IMR-90 (cell line): ENCODE measurements around the gene TAF7L. TPM values are rescaled to one million over a fixed set of nuclear protein-coding genes. Genes with fewer than 3 reads are reported as not detected.

ENCODE experiments used
- ATAC-seq: fragments of 200-7000 bp; cut with Tn5 transposase; 2 replicates; pipeline ENCODE4 v1.9.1; 2020; ENCODE audit warnings: low read depth, mild to moderate bottlenecking, moderate library complexity
- BruUV-seq: library from RNA; stranded (reverse); fragments of 400-500 nt; replicated peaks from 2 replicates; lab custom pipeline; 2021; lab: Mats Ljungman, UMichigan
- CTCF ChIA-PET: fragments of 300-600 bp; formaldehyde crosslinking; extraction: SDS; loops from one replicate; lab custom pipeline; 2021; ENCODE audit warnings: antibody characterized with exemption; lab: Yijun Ruan, JAX
- POLR2A ChIA-PET: fragments of 300-600 bp; sonication (Branson Sonifier 250); formaldehyde crosslinking; loops from one replicate; lab custom pipeline; 2022; ENCODE audit warnings: antibody characterized with exemption; ENCODE audit not compliant: unreplicated experiment; lab: Charles Lee
- DNase-seq: peaks from one replicate; pipeline ENCODE4 v3.0.0; 2013
- H2AFZ ChIP-seq: replicated peaks from 2 replicates; pipeline ENCODE3; 2013; ENCODE audit warnings: low read length, mild to moderate bottlenecking; ENCODE audit not compliant: poor library complexity
- H2AK5ac ChIP-seq: 2 replicates; pipeline ENCODE4 v1.6.1; 2013; ENCODE audit warnings: low read depth, low read length, inconsistent platforms
- H2AK9ac ChIP-seq: replicated peaks from 2 replicates; pipeline ENCODE3; 2013; ENCODE audit warnings: mild to moderate bottlenecking, low read depth, low read length, moderate library complexity; ENCODE audit not compliant: poor library complexity
- H2BK120ac ChIP-seq: 2 replicates; pipeline ENCODE4 v1.6.1; 2013; ENCODE audit warnings: low read depth, low read length, inconsistent platforms
- H2BK15ac ChIP-seq: 3 replicates; pipeline ENCODE4 v1.6.1; 2013; ENCODE audit warnings: low read depth, low read length, inconsistent platforms
- H2BK20ac ChIP-seq: 2 replicates; pipeline ENCODE4 v1.6.1; 2013; ENCODE audit warnings: low read depth, mild to moderate bottlenecking, inconsistent platforms, low read length, moderate library complexity
- H2BK5ac ChIP-seq: 2 replicates; pipeline ENCODE4 v1.6.1; 2013; ENCODE audit warnings: mild to moderate bottlenecking, low read depth, low read length, inconsistent platforms; ENCODE audit not compliant: poor library complexity, severe bottlenecking
- H3K14ac ChIP-seq: replicated peaks from 2 replicates; pipeline ENCODE4 v1.6.1; 2013; ENCODE audit warnings: low read depth, low read length, inconsistent platforms
- H3K18ac ChIP-seq: 2 replicates; pipeline ENCODE4 v1.6.1; 2013; ENCODE audit warnings: low read depth, low read length, control low read depth
- H3K23ac ChIP-seq: 2 replicates; pipeline ENCODE4 v1.6.1; 2013; ENCODE audit warnings: low read depth, low read length, inconsistent platforms
- H3K27ac ChIP-seq: 2 replicates; pipeline ENCODE4 v1.5.1; 2013; ENCODE audit warnings: mild to moderate bottlenecking, control low read depth, low read length; ENCODE audit not compliant: insufficient read depth
- H3K27me3 ChIP-seq: 2 replicates; pipeline ENCODE4 v1.6.1; 2013; ENCODE audit warnings: low read length; ENCODE audit not compliant: control insufficient read depth, insufficient read depth
- H3K36me3 ChIP-seq: 2 replicates; pipeline ENCODE4 v1.6.1; 2013; ENCODE audit warnings: low read length, mixed read lengths; ENCODE audit not compliant: control insufficient read depth, insufficient read depth
- H3K4ac ChIP-seq: 2 replicates; pipeline ENCODE4 v1.6.1; 2013; ENCODE audit warnings: low read depth, low read length, inconsistent platforms
- H3K4me1 ChIP-seq: 2 replicates; pipeline ENCODE4 v1.6.1; 2013; ENCODE audit warnings: low read length, mixed read lengths; ENCODE audit not compliant: control insufficient read depth, insufficient read depth
- H3K4me2 ChIP-seq: 2 replicates; pipeline ENCODE4 v1.6.1; 2013; ENCODE audit warnings: low read depth, mild to moderate bottlenecking, control low read depth, low read length, moderate library complexity
- H3K4me3 ChIP-seq: 2 replicates; pipeline ENCODE4 v1.5.1; 2013; ENCODE audit warnings: low read depth, mild to moderate bottlenecking, control low read depth, low read length, moderate library complexity; ENCODE audit not compliant: insufficient read depth
- H3K56ac ChIP-seq: 2 replicates; pipeline ENCODE4 v1.6.1; 2013; ENCODE audit warnings: low read length, inconsistent platforms; ENCODE audit not compliant: insufficient read depth; ENCODE audit errors: extremely low read depth
- H3K79me1 ChIP-seq, 2 experiments: 2 replicates each; pipeline ENCODE4 v1.6.1; 2013; ENCODE audit warnings: low read length in 2 of 2, inconsistent platforms in 1 of 2, low read depth in 1 of 2
- H3K9ac ChIP-seq: 2 replicates; pipeline ENCODE4 v1.6.1; 2013; ENCODE audit warnings: low read depth, low read length, control low read depth
- H3K9me1 ChIP-seq: 2 replicates; pipeline ENCODE4 v1.6.1; 2013; ENCODE audit warnings: low read length, inconsistent platforms; ENCODE audit not compliant: insufficient read depth
- H3K9me3 ChIP-seq: 2 replicates; pipeline ENCODE4 v1.6.1; 2013; ENCODE audit warnings: low read length; ENCODE audit not compliant: control insufficient read depth, insufficient read depth
- H4K20me1 ChIP-seq: 2 replicates; pipeline ENCODE4 v1.6.1; 2013; ENCODE audit warnings: low read length, inconsistent platforms; ENCODE audit not compliant: insufficient read depth
- H4K5ac ChIP-seq: 2 replicates; pipeline ENCODE4 v1.6.1; 2013; ENCODE audit warnings: mild to moderate bottlenecking, low read depth, low read length, control low read depth
- H4K8ac ChIP-seq, 2 experiments: 2 replicates each; pipeline ENCODE4 v1.6.1; 2013; ENCODE audit warnings: low read depth in 2 of 2, low read length in 2 of 2, control low read depth in 1 of 2, inconsistent platforms in 1 of 2
- H4K91ac ChIP-seq: 2 replicates; pipeline ENCODE4 v1.6.1; 2013; ENCODE audit warnings: low read depth, low read length, inconsistent platforms; ENCODE audit not compliant: insufficient read depth
- BHLHE40 ChIP-seq: fragments of 150-350 bp; IDR thresholded peaks from 2 replicates; pipeline ENCODE4 v1.6.1; 2016; ENCODE audit warnings: mild to moderate bottlenecking, low read depth, low read length
- CEBPB ChIP-seq: IDR thresholded peaks from 2 replicates; pipeline ENCODE4 v1.6.1; 2012; ENCODE audit warnings: low read depth, low read length, improper control_type of control experiment
- WGBS, 2 experiments: methylation state at CpG; one replicate each; pipeline versions ENCODE4 v1.1.5 to v1.1.7; 2013; ENCODE audit warnings: missing lambda C conversion rate in 2 of 2; ENCODE audit not compliant: insufficient read length in 1 of 2; ENCODE audit errors: extremely low coverage in 2 of 2; 5-methylcytosine and 5-hydroxymethylcytosine counted together
- dilution Hi-C: fragments of 300-500 bp; cut with HindIII; formaldehyde crosslinking; loops from one replicate; pipeline ENCODE4 v1.14.3; 2018; ENCODE audit warnings: low sequenced_read_pairs; ENCODE audit not compliant: unreplicated experiment
- in situ Hi-C: fragments of 300-500 bp; cut with MboI; formaldehyde crosslinking; loops from 3 replicates; pipeline ENCODE4 v1.14.3; 2019; ENCODE audit warnings: low sequenced_read_pairs, inconsistent platforms, mixed read lengths
- intact Hi-C: fragments of 100-400 bp; cut with micrococcal nuclease; formaldehyde crosslinking; loops from 2 replicates; pipeline ENCODE4 v1.10.0; 2022
- polyA plus RNA-seq, 3 experiments: library from polyadenylated mRNA; depleted of rRNA; stranded (reverse); fragments of >200 nt; gene quantifications; 2 replicates each; pipeline ENCODE4 v1.2.3, GENCODE V29; 2012; ENCODE audit warnings: low replicate concordance in 1 of 3
- total RNA-seq: library from RNA; depleted of rRNA; stranded (reverse); fragments of >200 nt; gene quantifications from 2 replicates; pipeline ENCODE4 v1.2.3, GENCODE V29; 2012

The TAF7L gene
- total and polyA plus RNA-seq, 2 of the 4 experiments (the other 2 are of a cell fraction) = 0.18 to 0.22 TPM

DNA sequence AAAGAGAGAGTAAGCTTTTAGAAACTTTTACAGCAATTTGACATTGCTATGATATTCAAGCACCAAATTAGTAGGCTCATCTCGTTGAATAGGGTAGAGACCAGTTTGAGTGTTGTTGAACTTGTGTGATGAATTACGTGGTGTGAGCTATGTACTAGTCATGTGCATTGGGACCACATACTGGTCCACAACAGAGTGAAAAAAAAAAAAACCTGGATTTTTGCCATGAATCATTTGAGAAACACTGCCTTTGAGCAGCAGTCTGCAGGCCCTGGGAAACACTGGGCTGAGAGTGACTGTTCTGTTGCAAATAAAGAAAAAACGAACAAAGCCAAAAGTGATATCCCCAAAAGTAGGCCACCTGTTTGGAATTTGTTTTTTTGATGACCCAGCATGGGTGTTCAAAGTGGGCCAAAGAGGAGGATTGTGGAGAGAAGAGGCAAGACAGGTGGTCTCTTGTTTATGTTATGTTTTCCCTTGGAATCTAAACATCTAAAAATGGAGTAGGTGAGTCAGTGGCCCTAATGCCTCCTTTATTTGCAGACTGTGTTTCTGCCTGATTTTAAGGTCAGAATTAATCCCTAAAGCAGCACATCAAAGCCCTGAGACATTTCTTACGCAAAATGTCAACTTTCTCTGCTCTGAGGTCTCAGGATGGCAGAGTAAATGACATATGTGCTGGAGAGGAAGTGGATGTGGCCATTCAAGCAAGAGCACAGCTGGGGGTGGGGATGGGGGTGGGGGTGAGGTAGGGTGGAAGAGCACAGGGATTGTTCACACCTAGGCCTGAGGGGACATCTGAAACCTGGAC is 33.5 kb downstream of the TAF7L start:
- intact Hi-C loops (no loop called here), in situ Hi-C loops (no loop called here), dilution Hi-C loops (no loop called here)
- Histone ChIP-seq H3K23ac (no peak overlapping the region), H3K18ac (no peak overlapping the region), H2BK120ac (no peak overlapping the region), H3K36me3 (0 out of 2 replicates have a peak, but pooled peaks cover 3% of the 10 kb centered on the region), H2BK15ac (no peak overlapping the region), H3K9me3 (no peaks in the 10 kb centered on the region), H4K20me1 (no peaks in the 10 kb centered on the region), H3K56ac (no peak overlapping the region), H3K4me3 (no peak overlapping the region), H2AK5ac (peak overlapping the region; percentile 16; the same call in 1 of the 2 replicates), H3K27me3 (peaks cover 9% of the 10 kb centered on the region; the same call in 1 of the 2 replicates), H3K14ac (no peak overlapping the region), H2AK9ac (no peak overlapping the region), H3K9me1 (no peaks in the 10 kb centered on the region; the same call in 1 of the 2 replicates), H2BK20ac (no peak overlapping the region), H3K4ac (no peak overlapping the region), H3K79me1 (no peaks in the 10 kb centered on the region), H4K8ac (no peak overlapping the region), H3K4me1 (peaks cover 2% of the 10 kb centered on the region), H2BK5ac (no peak overlapping the region), H3K4me2 (no peak overlapping the region), H4K91ac (no peak overlapping the region), H4K5ac (no peak overlapping the region), H3K9ac (no peak overlapping the region), H2AFZ (no peak overlapping the region), H3K27ac (no peak overlapping the region)
- TF ChIP-seq CEBPB (no peak), BHLHE40 (peak; percentile 57; the same call in 1 of the 2 replicates)
- DNase-seq (peak; percentile 76), ATAC-seq (peak; percentile 66)
- POLR2A ChIA-PET = interaction anchor here (0.6 kb wide), 1 partner anchor 18 kb away, joined by 6 read pairs; no protein-coding TSS in a partner anchor
- BruUV-seq = no TSS peak
- CTCF ChIA-PET = no interaction called here
- no CpG with 5 or more reads among the region's 4 CpGs for WGBS, 2 experiments
